Activated CD4-positive, alpha-beta T cell treated with anti-CD3 and anti-CD28 coated beads, Interleukin-2, amount 10 ng/mL, durations not matched to agents 7 days and 5 days (primary cell): ENCODE data around the gene GFM2. TPM values are rescaled to one million over a fixed set of nuclear protein-coding genes. Genes with fewer than 3 reads are reported as not detected.
A peak's percentile ranks its signal among the peaks of the same experiment; 100 is the strongest.
"Not testable (repeated sequence)": the region's sequence is repeated elsewhere in the genome, so short reads cannot be mapped to it uniquely, and the experiment has no call there.

Source experiments
- CTCF ChIA-PET: fragments of 350-600 bp; sonication (Branson Sonifier 250); formaldehyde crosslinking; loops from one replicate; lab custom pipeline; 2021; ENCODE audit warnings: antibody characterized with exemption; lab: Charles Lee
- POLR2A ChIA-PET: fragments of 350-600 bp; sonication (Branson Sonifier 250); formaldehyde crosslinking; loops from one replicate; lab custom pipeline; 2021; ENCODE audit warnings: antibody characterized with exemption; lab: Charles Lee
- DNase-seq: peaks from one replicate; pipeline ENCODE4 v3.0.0-alpha.2; 2020
- H3K27ac Mint-ChIP-seq: one replicate; pipeline ENCODE4 v1.8.0; 2021; ENCODE audit warnings: mild to moderate bottlenecking, moderate library complexity, mixed read lengths
- H3K27me3 Mint-ChIP-seq: one replicate; pipeline ENCODE4 v1.8.0; 2021; ENCODE audit warnings: mixed read lengths
- H3K36me3 Mint-ChIP-seq: one replicate; pipeline ENCODE4 v1.8.0; 2021; ENCODE audit warnings: low read depth, mixed read lengths
- H3K4me1 Mint-ChIP-seq: one replicate; pipeline ENCODE4 v1.8.0; 2021; ENCODE audit warnings: mixed read lengths
- H3K4me3 Mint-ChIP-seq: one replicate; pipeline ENCODE4 v1.8.0; 2021; ENCODE audit warnings: mild to moderate bottlenecking, moderate library complexity, mixed read lengths
- H3K9me3 Mint-ChIP-seq: one replicate; pipeline ENCODE4 v1.8.0; 2021; ENCODE audit warnings: mixed read lengths
- total RNA-seq, 2 experiments: library from RNA; stranded (reverse); gene quantifications; one replicate each; pipeline ENCODE4 v1.2.3, GENCODE V29; 2021

GFM2 gene
- total RNA-seq, 2 experiments from 2014 or later, result 24.0 to 24.3 TPM

DNA sequence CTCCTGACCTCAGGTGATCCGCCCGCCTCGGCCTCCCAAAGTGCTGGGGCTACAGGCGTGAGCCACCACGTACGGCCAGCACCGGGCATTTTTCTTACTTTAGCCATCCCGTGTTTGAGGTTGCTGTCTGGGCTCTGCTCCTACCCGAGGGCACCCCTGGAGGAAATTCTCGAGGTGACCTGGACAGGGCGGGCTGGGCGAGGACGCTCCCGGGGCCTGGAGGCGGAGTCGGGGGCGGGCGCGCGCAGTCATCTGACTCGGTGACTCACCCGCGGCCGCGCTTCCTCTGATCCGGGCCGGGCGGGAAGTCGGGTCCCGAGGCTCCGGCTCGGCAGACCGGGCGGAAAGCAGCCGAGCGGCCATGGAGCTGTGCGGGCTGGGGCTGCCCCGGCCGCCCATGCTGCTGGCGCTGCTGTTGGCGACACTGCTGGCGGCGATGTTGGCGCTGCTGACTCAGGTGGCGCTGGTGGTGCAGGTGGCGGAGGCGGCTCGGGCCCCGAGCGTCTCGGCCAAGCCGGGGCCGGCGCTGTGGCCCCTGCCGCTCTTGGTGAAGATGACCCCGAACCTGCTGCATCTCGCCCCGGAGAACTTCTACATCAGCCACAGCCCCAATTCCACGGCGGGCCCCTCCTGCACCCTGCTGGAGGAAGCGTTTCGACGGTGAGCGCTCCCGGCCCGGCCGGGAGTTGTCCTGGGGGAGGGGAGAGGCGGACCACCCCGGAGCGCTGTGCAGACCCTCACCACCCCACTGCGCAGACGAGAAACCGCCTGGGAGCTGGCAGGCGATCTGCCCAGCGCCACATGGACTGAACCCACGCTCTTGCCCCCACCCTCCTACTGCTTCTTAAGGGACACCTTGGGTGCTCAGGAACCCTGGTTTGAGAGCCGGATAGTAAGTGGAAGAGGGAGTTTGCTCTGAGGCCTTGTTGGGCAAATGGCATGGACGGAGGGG, 81.7 kb downstream of the GFM2 start, which contains the start of gene HEXB:
HEXB (plus strand) TSS at position 334 of the 952 bp plus-strand sequence; CDS start at position 362, 28 bp downstream.
- CTCF ChIA-PET, result interaction anchor here (0.7 kb wide), 2 partner anchors 8 to 15 kb away, joined by 3 read pairs; no protein-coding TSS in a partner anchor
- peak within 1 kb of the TSS; percentile 68 for H3K27ac Mint-ChIP-seq
- DNase-seq, result peak; percentile 85
- H3K36me3 Mint-ChIP-seq, result peaks cover 14% of the 10 kb centered on the region
- H3K9me3 Mint-ChIP-seq, result no peaks in the 10 kb centered on the region
- POLR2A ChIA-PET, result interaction anchor here (0.6 kb wide), 1 partner anchor 233 kb away, joined by 4 read pairs; no protein-coding TSS in a partner anchor
- H3K4me1 Mint-ChIP-seq, result peaks cover 29% of the 10 kb centered on the region
- peaks cover 8% of the 10 kb centered on the region for H3K27me3 Mint-ChIP-seq
- peak within 1 kb of the TSS; percentile 74 for H3K4me3 Mint-ChIP-seq

DNA sequence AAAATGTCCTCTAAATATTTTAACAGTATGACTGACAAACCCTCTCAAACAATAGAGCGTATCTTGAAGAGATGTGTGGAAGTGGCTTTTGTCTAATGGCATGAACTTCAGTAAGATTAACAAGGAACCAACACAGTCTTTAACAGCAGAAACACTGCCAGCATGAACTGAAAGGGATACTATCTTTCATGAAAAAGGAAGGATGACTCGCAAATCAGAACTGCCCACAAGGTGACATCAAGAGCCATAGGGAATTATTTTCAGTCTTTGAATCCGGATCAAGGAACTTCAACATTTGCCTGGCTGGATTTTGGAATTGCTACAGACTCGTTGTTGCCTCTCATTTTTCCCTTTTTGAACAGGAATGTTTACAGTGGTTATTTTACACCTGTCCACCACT, 87.0 kb downstream of the GFM2 start:
- Mint-ChIP-seq H3K9me3 (no peaks in the 10 kb centered on the region), H3K4me1 (peaks cover 6% of the 10 kb centered on the region), H3K4me3 (no peak overlapping the region), H3K27ac (no peak overlapping the region), H3K36me3 (no peaks in the 10 kb centered on the region), H3K27me3 (peaks cover 16% of the 10 kb centered on the region)
- ChIA-PET CTCF (no interaction called here), POLR2A (no interaction called here)
- no peak for DNase-seq

- H3K9me3 Mint-ChIP-seq, H3K27ac Mint-ChIP-seq, CTCF ChIA-PET, H3K4me3 Mint-ChIP-seq, H3K36me3 Mint-ChIP-seq, H3K4me1 Mint-ChIP-seq, POLR2A ChIA-PET, DNase-seq: not testable (repeated sequence)
- peaks cover 16% of the 10 kb centered on the region for H3K27me3 Mint-ChIP-seq
Observed at GRCh38 chr5:74679300-74679699, 87.6 kb downstream of the GFM2 start.

- DNase-seq, H3K9me3 Mint-ChIP-seq, H3K36me3 Mint-ChIP-seq, POLR2A ChIA-PET, H3K27ac Mint-ChIP-seq, H3K4me3 Mint-ChIP-seq, H3K4me1 Mint-ChIP-seq, CTCF ChIA-PET: not testable (repeated sequence)
- H3K27me3 Mint-ChIP-seq, result peaks cover 15% of the 10 kb centered on the region
Observed at GRCh38 chr5:74678123-74678522, 88.8 kb downstream of the GFM2 start.

GRCh38 chr5:74676466-74676865, 90.5 kb downstream of the GFM2 start:
- H3K9me3 Mint-ChIP-seq, H3K4me1 Mint-ChIP-seq, POLR2A ChIA-PET, DNase-seq, H3K27ac Mint-ChIP-seq, H3K36me3 Mint-ChIP-seq, H3K4me3 Mint-ChIP-seq: not testable (repeated sequence)
- peaks cover 14% of the 10 kb centered on the region for H3K27me3 Mint-ChIP-seq
- CTCF ChIA-PET, result interaction anchor here (0.6 to 1.6 kb wide), 2 partner anchors 15 to 26 kb away, joined by 3 to 4 read pairs; no protein-coding TSS in a partner anchor

DNA sequence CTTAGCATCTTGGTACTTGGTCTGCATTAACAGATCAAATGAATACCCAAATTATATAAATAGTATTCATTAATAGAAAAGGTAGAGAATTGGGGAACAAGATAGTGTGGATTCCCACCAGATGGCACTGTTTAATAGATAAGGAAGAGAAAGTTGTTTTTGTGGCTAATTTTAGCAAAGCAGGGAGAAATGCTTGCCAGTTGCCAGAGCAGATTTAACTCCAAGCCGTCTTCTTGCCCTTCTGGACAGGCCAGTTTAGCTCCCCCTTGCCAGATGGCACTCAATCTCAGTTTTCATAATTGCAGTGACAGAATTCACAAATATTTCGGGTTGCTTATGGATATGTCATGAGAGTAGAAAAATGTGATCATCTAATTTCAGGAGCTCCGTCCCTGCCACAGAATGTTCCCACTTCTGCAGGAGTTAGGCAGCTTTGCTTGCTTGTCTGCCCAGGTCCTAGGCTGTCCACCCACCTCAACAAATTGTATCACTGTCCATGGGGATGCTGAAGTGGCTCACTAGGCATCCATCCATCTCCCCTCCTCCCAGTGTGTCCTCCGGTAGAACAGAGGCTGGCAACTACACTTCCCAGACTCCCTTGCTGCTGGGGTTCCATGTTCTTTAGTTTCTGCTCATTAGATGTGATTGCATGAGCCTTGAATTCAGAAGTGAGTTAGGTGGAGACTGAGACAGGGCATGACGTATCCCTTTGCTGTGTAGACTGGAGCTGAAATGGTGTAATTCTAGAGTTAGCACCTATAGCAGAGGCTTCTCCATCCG, 93.7 kb downstream of the GFM2 start:
- no peak for DNase-seq
- Mint-ChIP-seq H3K4me1 (no peaks in the 10 kb centered on the region), H3K4me3 (no peak overlapping the region), H3K9me3 (peaks cover 3% of the 10 kb centered on the region), H3K27ac (no peak overlapping the region), H3K36me3 (no peaks in the 10 kb centered on the region), H3K27me3 (peaks cover 3% of the 10 kb centered on the region)
- CTCF ChIA-PET, result interaction anchor here (1.1 kb wide), 1 partner anchor 11 kb away, joined by 3 read pairs; no protein-coding TSS in a partner anchor
- POLR2A ChIA-PET, result no interaction called here

- POLR2A ChIA-PET, result no interaction called here
- CTCF ChIA-PET, result interaction anchor here (1.1 kb wide), 1 partner anchor 10 kb away, joined by 3 read pairs; no protein-coding TSS in a partner anchor
- DNase-seq, result no peak
Observed at GRCh38 chr5:74672215-74672877, 94.6 kb downstream of the GFM2 start.

More at GRCh38 chr5:74672215-74672877, 94.6 kb downstream of the GFM2 start:
- no peak overlapping the region for H3K27ac Mint-ChIP-seq
- H3K4me3 Mint-ChIP-seq, result no peak overlapping the region
- H3K27me3 Mint-ChIP-seq, result peaks cover 3% of the 10 kb centered on the region
- H3K9me3 Mint-ChIP-seq, result peaks cover 3% of the 10 kb centered on the region
- no peaks in the 10 kb centered on the region for H3K36me3 Mint-ChIP-seq
- H3K4me1 Mint-ChIP-seq, result no peaks in the 10 kb centered on the region

Other genes with a start within 250 kb of the GFM2 start
- 1 to 10 TPM; 2.2 to 3.4 TPM for gene ENC1, start 126.4 kb downstream of the GFM2 start, total RNA-seq
- gene HEXB, start 81.9 kb downstream of the GFM2 start, total RNA-seq, result 10 to 100 TPM; 71.4 to 73.3 TPM
- 100 to 1,000 TPM; 130 to 160 TPM for gene NSA2, start 132 bp upstream of the GFM2 start, total RNA-seq
- gene FAM169A, start 99.3 kb upstream of the GFM2 start, total RNA-seq, result 1 to 10 TPM; 3.1 to 3.6 TPM